ENCODE data around the gene WAC.
"Not testable (repeated sequence)": the region's sequence is repeated elsewhere in the genome, so short reads cannot be mapped to it uniquely, and the experiment has no call there.

DNA sequence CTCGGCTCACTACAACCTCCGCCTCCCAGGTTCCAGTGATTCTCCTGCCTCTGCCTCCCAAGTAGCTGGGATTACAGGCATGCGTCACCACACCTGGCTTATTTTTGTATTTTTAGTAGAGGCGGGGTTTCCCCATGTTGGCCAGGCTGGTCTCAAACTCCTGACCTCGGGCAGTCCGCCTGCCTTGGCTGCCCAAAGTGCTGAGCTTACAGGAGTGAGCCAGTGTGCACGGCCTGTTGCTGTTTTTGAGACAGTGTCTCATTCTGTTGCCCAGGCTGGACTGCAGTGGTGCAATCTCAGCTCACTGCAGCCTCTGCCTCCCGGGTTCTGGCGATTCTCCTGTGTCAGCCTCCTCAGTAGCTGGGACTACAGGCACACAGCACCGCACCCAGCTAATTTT, 41.3 kb downstream of the WAC start:
- TF ChIP-seq, protein P1, sequence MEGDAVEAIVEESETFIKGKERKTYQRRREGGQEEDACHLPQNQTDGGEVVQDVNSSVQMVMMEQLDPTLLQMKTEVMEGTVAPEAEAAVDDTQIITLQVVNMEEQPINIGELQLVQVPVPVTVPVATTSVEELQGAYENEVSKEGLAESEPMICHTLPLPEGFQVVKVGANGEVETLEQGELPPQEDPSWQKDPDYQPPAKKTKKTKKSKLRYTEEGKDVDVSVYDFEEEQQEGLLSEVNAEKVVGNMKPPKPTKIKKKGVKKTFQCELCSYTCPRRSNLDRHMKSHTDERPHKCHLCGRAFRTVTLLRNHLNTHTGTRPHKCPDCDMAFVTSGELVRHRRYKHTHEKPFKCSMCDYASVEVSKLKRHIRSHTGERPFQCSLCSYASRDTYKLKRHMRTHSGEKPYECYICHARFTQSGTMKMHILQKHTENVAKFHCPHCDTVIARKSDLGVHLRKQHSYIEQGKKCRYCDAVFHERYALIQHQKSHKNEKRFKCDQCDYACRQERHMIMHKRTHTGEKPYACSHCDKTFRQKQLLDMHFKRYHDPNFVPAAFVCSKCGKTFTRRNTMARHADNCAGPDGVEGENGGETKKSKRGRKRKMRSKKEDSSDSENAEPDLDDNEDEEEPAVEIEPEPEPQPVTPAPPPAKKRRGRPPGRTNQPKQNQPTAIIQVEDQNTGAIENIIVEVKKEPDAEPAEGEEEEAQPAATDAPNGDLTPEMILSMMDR (IDR thresholded peaks at IDR 0.05) = not testable (repeated sequence)
- not testable (repeated sequence) for TF ChIP-seq POLR2A (IDR thresholded peaks at IDR 0.05)

All from thyroid gland (tissue), 4 donors.